Ascending aorta (tissue), 2 donors: ENCODE measurements around the gene SLC36A2. TPM values are rescaled to one million over a fixed set of nuclear protein-coding genes. Genes with fewer than 3 reads are reported as not detected.

Experiments
- DNase-seq, 2 donors: peaks; one replicate each; pipeline ENCODE4 v3.0.0-alpha.2; 2019; ENCODE audit warnings: low spot score in 2 of 2
- H3K27ac ChIP-seq, 2 donors: fragments of 200-600 bp; sonication (generic); one replicate each; pipeline ENCODE4 v1.5.1; 2016 to 2017; ENCODE audit warnings: mild to moderate bottlenecking in 1 of 2
- H3K27me3 ChIP-seq: fragments of 200-600 bp; sonication (generic); one replicate; pipeline ENCODE4 v1.5.1; 2017
- H3K36me3 ChIP-seq, 2 donors: fragments of 200-600 bp; sonication (generic); one replicate each; pipeline ENCODE4 v1.5.1; 2016
- H3K4me1 ChIP-seq, 2 donors: fragments of 200-600 bp; sonication (generic); one replicate each; pipeline ENCODE4 v1.5.1; 2016 to 2017; ENCODE audit warnings: mild to moderate bottlenecking in 1 of 2
- H3K4me3 ChIP-seq, 2 donors: fragments of 200-600 bp; sonication (generic); one replicate each; pipeline ENCODE4 v1.5.1; 2016 to 2017; ENCODE audit warnings: mild to moderate bottlenecking in 1 of 2
- H3K9me3 ChIP-seq, 2 donors: fragments of 200-600 bp; sonication (generic); one replicate each; pipeline ENCODE4 v1.5.1; 2016
- CTCF ChIP-seq, 3 experiments: fragments of 200-600 bp in 2 of 3; fragments of 450-650 bp in 1 of 3; sonication (generic) in 2 of 3; IDR thresholded peaks; one replicate each; pipeline ENCODE4 v1.5.1; 2016 to 2019; ENCODE audit warnings: antibody characterized with exemption in 3 of 3, mild to moderate bottlenecking in 1 of 3, moderate library complexity in 1 of 3
- intact Hi-C: fragments of 100-400 bp; cut with DNase I; formaldehyde crosslinking; loops from one replicate; pipeline ENCODE4 v1.15.1; 2023
- total RNA-seq: library from RNA; depleted of rRNA; stranded (reverse); fragments of >200 nt; gene quantifications from one replicate; pipeline ENCODE4 v1.1.0, GENCODE V29; 2016

Gene SLC36A2
- total RNA-seq, 1 donor from 2014 or later, result 0.75 TPM

- Histone ChIP-seq H3K9me3 (no peaks in the 10 kb centered on the region), H3K4me3 (no peak overlapping the region), H3K36me3 (peaks cover 0 to 3% of the 10 kb centered on the region in 2 donors), H3K27me3 (no peaks in the 10 kb centered on the region), H3K27ac (no peak overlapping the region), H3K4me1 (no peaks in the 10 kb centered on the region)
- TF ChIP-seq CTCF (IDR thresholded peaks at IDR 0.05), result no peak
- DNase-seq, result no peak
- intact Hi-C loops, result no loop called here
Measured at GRCh38 chr5:151274666-151275065, 72.7 kb downstream of the SLC36A2 start.

DNA sequence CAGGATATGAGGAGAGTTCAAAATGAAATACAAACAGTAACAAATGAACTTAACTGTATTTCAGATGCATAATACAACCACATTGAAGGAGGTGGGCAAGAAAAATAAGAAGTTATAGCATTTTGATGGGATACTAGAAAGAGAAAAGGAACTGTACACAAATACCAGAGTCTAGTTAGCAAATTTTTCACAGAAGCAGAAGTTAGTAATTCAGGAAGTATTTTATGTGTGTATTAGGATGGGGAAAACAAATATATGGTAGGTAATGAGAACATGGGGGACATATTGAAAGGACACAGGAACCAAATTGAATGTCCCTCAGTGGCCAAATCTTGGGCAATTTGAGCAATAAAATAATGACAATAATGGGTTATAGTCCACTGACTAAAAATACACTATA, 76.0 kb downstream of the SLC36A2 start:
- H3K27me3 ChIP-seq, result no peaks in the 10 kb centered on the region
- no peak for DNase-seq
- no peaks in the 10 kb centered on the region for H3K9me3 ChIP-seq
- H3K4me1 ChIP-seq, result no peaks in the 10 kb centered on the region
- no peak for TF ChIP-seq CTCF (IDR thresholded peaks at IDR 0.05)
- H3K27ac ChIP-seq, result no peak overlapping the region
- H3K4me3 ChIP-seq, result no peak overlapping the region
- H3K36me3 ChIP-seq, result peaks cover 20 to 36% of the 10 kb centered on the region in 2 donors
- intact Hi-C loops, result no loop called here

DNA sequence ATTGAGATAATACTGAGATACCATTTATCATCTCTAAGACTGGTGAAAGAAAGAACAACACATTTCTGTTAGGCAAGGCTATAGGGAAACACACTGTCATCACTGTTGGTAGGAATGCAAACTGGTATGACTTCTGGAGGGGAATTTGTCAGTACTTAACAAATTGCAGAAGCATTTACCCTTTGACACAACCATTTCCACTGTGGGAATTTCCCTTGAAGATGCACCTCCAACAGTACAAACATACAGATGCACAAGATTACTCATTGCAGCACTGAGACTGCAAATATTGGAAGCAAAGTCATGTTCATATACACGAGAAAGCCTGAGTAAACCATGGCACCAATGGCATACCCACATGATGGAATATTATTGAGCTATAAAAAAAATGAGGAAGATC, 76.8 kb downstream of the SLC36A2 start:
- H3K27me3 ChIP-seq, result no peaks in the 10 kb centered on the region
- no peaks in the 10 kb centered on the region for H3K9me3 ChIP-seq
- TF ChIP-seq CTCF (IDR thresholded peaks at IDR 0.05), result no peak
- DNase-seq, result no peak
- intact Hi-C loops, result no loop called here
- H3K4me1 ChIP-seq, result no peaks in the 10 kb centered on the region
- no peak overlapping the region for H3K27ac ChIP-seq
- H3K4me3 ChIP-seq, result no peak overlapping the region
- peaks cover 22 to 42% of the 10 kb centered on the region in 2 donors for H3K36me3 ChIP-seq

DNA sequence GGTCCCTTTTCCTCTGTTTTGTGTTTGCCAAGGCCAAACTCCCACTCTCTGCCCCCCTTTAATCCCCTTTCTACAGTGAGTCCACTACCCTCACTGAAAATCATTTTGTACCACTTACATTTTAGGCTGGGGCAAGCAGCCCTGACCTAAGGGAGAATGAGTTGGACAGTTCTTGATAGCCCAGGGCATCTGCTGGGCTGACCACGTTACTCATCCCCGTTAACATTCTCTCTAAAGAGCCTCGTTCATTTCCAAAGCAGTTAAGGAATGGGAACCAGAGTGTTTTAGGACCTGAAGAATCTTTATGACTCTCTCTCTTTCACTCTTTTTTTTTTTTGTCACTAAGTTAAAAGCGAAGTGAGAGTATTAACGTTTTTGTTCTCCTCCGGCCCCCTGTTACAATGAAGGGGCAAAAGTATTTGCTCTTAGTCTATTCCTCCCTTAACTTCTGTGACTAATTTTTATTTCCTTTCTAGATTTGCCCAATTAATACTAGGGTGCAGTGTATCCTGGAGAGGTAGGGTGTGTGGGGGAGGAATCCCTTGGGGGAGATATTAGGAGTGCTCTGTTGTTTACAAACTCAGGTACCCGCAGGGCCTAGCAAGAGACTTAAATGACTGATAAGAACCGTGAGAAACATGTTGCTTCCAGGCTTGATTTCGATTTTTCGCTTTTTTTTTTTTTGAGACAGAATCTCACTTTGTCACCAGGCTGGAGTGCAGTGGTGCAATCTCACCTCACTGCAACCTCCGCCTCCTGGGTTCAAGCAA, 79.7 kb downstream of the SLC36A2 start:
- no peak for TF ChIP-seq CTCF (IDR thresholded peaks at IDR 0.05)
- DNase-seq, result no peak
- no peak overlapping the region for H3K4me3 ChIP-seq
- H3K27me3 ChIP-seq, result no peaks in the 10 kb centered on the region
- H3K4me1 ChIP-seq, result no peaks in the 10 kb centered on the region
- H3K9me3 ChIP-seq, result no peaks in the 10 kb centered on the region
- H3K36me3 ChIP-seq, result peaks cover 22 to 51% of the 10 kb centered on the region in 2 donors
- intact Hi-C loops, result no loop called here
- H3K27ac ChIP-seq, result no peak overlapping the region

Other genes starting within 250 kb of the SLC36A2 start
- gene ANXA6, start 189.8 kb downstream of the SLC36A2 start, total RNA-seq, result 334 TPM
- gene CCDC69, start 123.5 kb downstream of the SLC36A2 start, total RNA-seq, result 101 TPM
- gene GM2A, start 94.4 kb downstream of the SLC36A2 start, total RNA-seq, result 15.0 TPM
- not detected for gene SLC36A3, start 43.8 kb downstream of the SLC36A2 start, total RNA-seq
- gene SLC36A1, start 100.0 kb upstream of the SLC36A2 start, total RNA-seq, result 19.9 TPM
- not detected for gene FAT2, start 243.8 kb upstream of the SLC36A2 start, total RNA-seq